Uterus (tissue), 4 donors: Measurements from ENCODE around the gene MBNL3. TPM values are rescaled to one million over a fixed set of nuclear protein-coding genes. Genes with fewer than 3 reads are reported as not detected.

Experiments used
- DNase-seq, 2 donors: peaks; one replicate each; pipeline ENCODE4 v3.0.0-alpha.2; 2019 to 2020
- H3K27ac ChIP-seq, 2 donors: fragments of 200-600 bp; sonication (generic); 1 replicate in 1 of 2; 2 replicates in 1 of 2; pipeline ENCODE4 v1.5.1; 2016 to 2018
- H3K27me3 ChIP-seq, 2 donors: fragments of 200-600 bp; sonication (generic); one replicate each; pipeline ENCODE4 v1.5.1; 2018 to 2019; ENCODE audit warnings: control low read depth in 1 of 2
- H3K36me3 ChIP-seq, 2 donors: fragments of 200-600 bp; sonication (generic); one replicate each; pipeline ENCODE4 v1.5.1; 2019; ENCODE audit warnings: control low read depth in 1 of 2
- H3K4me1 ChIP-seq, 2 donors: fragments of 200-600 bp; sonication (generic); one replicate each; pipeline ENCODE4 v1.5.1; 2018 to 2019; ENCODE audit warnings: control low read depth in 1 of 2
- H3K4me3 ChIP-seq, 2 donors: fragments of 200-600 bp; sonication (generic); 1 replicate in 1 of 2; 2 replicates in 1 of 2; pipeline ENCODE4 v1.5.1; 2018 to 2019; ENCODE audit warnings: mild to moderate bottlenecking in 1 of 2
- H3K9me3 ChIP-seq, 2 donors: fragments of 200-600 bp; sonication (generic); one replicate each; pipeline ENCODE4 v1.5.1; 2019; ENCODE audit warnings: control low read depth in 1 of 2
- CTCF ChIP-seq, 4 experiments: fragments of 200-600 bp in 2 of 4; fragments of 450-650 bp in 2 of 4; sonication (generic) in 2 of 4; IDR thresholded peaks; one replicate each; pipeline ENCODE4 v1.5.1; 2016 to 2019; ENCODE audit warnings: antibody characterized with exemption in 4 of 4, mild to moderate bottlenecking in 2 of 4, moderate library complexity in 1 of 4
- POLR2A ChIP-seq, 2 donors: fragments of 450-650 bp; IDR thresholded peaks; one replicate each; pipeline ENCODE4 v1.6.1; 2016; ENCODE audit warnings: antibody characterized with exemption in 2 of 2, mild to moderate bottlenecking in 1 of 2, moderate library complexity in 1 of 2
- intact Hi-C: fragments of 100-400 bp; cut with DNase I; formaldehyde crosslinking; loops from one replicate; pipeline ENCODE4 v1.15.1; 2023; ENCODE audit warnings: low total_unique reads
- total RNA-seq, 4 donors: library from RNA; depleted of rRNA in 3 of 4; stranded (reverse); fragments of >200 nt in 3 of 4; gene quantifications; one replicate each; pipeline versions ENCODE4 v1.1.0 to v1.2.4, GENCODE V29; 2014 to 2023
- donor health status: DM: yes; HTN: yes; CAD: no.

Gene MBNL3
- total RNA-seq, 4 donors from 2014 or later = 13.2 to 90.2 (median 32.3) TPM

GRCh38 chrX:132365490-132365889 is 123.3 kb downstream of the MBNL3 start:
- no peak overlapping the region for H3K27ac ChIP-seq
- no peaks in the 10 kb centered on the region for H3K36me3 ChIP-seq
- no peaks in the 10 kb centered on the region for H3K4me1 ChIP-seq
- H3K4me3 ChIP-seq = no peak overlapping the region
- no peak for DNase-seq
- intact Hi-C loops = no loop called here
- H3K9me3 ChIP-seq = no peaks in the 10 kb centered on the region
- TF ChIP-seq CTCF (IDR thresholded peaks at IDR 0.05) (no peak), POLR2A (IDR thresholded peaks at IDR 0.05) (no peak)
- peaks cover 0 to 3% of the 10 kb centered on the region in 2 donors for H3K27me3 ChIP-seq

DNA sequence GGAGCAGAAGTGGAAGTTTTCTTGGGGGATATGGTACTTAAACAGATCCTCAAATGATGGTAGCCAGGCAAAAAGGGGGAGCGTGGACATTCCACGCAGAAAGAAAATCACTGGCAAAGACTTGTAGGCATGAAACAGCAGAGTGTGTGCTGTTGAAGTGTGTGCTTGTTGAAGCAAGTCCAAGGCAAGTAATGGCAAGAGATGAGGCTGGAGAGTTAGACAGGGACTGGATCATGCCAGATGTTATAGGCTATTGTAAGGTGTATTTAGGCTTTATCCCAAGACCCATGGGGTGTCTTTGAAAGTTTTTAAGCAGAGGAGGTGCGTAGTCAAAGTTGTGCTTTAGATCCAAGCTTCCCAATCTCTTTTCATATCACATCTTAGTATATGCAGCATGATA is 124.5 kb downstream of the MBNL3 start:
- Histone ChIP-seq H3K27me3 (peaks cover 0 to 3% of the 10 kb centered on the region in 2 donors), H3K36me3 (no peaks in the 10 kb centered on the region), H3K4me1 (no peaks in the 10 kb centered on the region), H3K27ac (no peak overlapping the region), H3K9me3 (no peaks in the 10 kb centered on the region), H3K4me3 (no peak overlapping the region)
- intact Hi-C loops = no loop called here
- TF ChIP-seq CTCF (IDR thresholded peaks at IDR 0.05) (no peak), POLR2A (IDR thresholded peaks at IDR 0.05) (no peak)
- DNase-seq = no peak

GRCh38 chrX:132353430-132353829 is 135.4 kb downstream of the MBNL3 start:
- no peak overlapping the region for H3K4me3 ChIP-seq
- no peak overlapping the region for H3K27ac ChIP-seq
- no peak for DNase-seq
- no peak for TF ChIP-seq POLR2A (IDR thresholded peaks at IDR 0.05)
- no peak for TF ChIP-seq CTCF (IDR thresholded peaks at IDR 0.05)
- H3K36me3 ChIP-seq = no peaks in the 10 kb centered on the region
- H3K27me3 ChIP-seq = no peaks in the 10 kb centered on the region
- intact Hi-C loops = no loop called here
- no peaks in the 10 kb centered on the region for H3K4me1 ChIP-seq
- H3K9me3 ChIP-seq = no peaks in the 10 kb centered on the region

GRCh38 chrX:132336172-132336571 is 152.7 kb downstream of the MBNL3 start:
- Histone ChIP-seq H3K4me1 (no peaks in the 10 kb centered on the region), H3K36me3 (no peaks in the 10 kb centered on the region), H3K27ac (no peak overlapping the region), H3K9me3 (no peaks in the 10 kb centered on the region), H3K27me3 (peaks cover 0 to 4% of the 10 kb centered on the region in 2 donors), H3K4me3 (no peak overlapping the region)
- no peak for TF ChIP-seq CTCF (IDR thresholded peaks at IDR 0.05)
- no peak for TF ChIP-seq POLR2A (IDR thresholded peaks at IDR 0.05)
- DNase-seq = no peak
- intact Hi-C loops = no loop called here

DNA sequence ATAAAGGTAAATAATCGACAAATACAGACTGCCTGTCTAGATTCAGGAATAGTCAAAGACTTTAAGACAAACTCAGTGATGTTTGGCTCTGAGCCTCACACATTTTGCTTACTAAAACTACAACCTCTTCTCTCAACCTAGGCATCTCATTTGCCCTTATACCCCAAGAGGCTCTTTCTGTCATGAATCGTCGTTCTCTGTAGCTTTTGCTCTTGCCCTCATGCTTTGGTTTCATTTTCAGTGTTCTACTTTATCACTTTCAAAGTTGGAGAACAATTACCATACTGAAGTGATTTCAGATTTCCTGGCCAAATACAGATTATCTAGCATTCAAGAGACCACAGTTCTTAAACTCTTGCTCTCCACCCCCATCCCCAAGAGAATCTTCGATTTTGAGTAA is 155.5 kb downstream of the MBNL3 start:
- Histone ChIP-seq H3K4me1 (no peaks in the 10 kb centered on the region), H3K9me3 (no peaks in the 10 kb centered on the region), H3K27me3 (no peaks in the 10 kb centered on the region), H3K27ac (no peak overlapping the region), H3K4me3 (no peak overlapping the region), H3K36me3 (no peaks in the 10 kb centered on the region)
- no peak for DNase-seq
- TF ChIP-seq CTCF (IDR thresholded peaks at IDR 0.05) = no peak
- TF ChIP-seq POLR2A (IDR thresholded peaks at IDR 0.05) = no peak
- intact Hi-C loops = no loop called here
